ENCODE results near the gene ASB11.

The ASB11 gene

GRCh38 chrX:15344106-15344505 is 28.7 kb upstream of the ASB11 start:
- no peak for TF ChIP-seq CTCF (IDR thresholded peaks at IDR 0.05; ENCODE audit: low read depth, low read length)

DNA sequence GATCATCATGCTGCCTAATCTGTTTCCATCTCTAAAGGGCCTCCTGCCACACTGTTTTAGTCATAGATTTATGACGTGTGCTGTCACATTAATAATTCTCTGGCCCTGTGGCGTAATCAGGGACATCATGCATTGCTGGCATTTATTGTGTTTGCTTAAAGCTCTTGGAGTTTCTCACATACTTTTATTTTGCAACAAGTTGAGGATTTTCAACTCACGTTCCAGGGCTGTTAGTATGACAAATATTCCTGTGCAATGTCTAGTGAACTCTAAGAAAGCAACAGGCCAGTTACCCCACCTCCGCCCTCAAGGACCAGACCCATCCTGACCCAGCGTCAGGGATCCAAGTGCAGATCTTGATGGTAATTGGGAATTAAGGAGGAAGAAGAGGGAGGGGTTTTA is 27.6 kb upstream of the ASB11 start:
- no peak for TF ChIP-seq CTCF (IDR thresholded peaks at IDR 0.05; ENCODE audit: low read depth, low read length)
- no peak overlapping the region for H3K4me3 ChIP-seq (ENCODE audit: low read depth, low read length)

More at GRCh38 chrX:15344106-15344505, 28.7 kb upstream of the ASB11 start:
- H3K4me3 ChIP-seq (ENCODE audit: low read depth, low read length), result no peak overlapping the region

- no peak for TF ChIP-seq CTCF (IDR thresholded peaks at IDR 0.05; ENCODE audit: low read depth, low read length)
These were observed 25.4 kb upstream of the ASB11 start for GRCh38 chrX:15340867-15341266.

GRCh38 chrX:15336023-15336413 is 20.6 kb upstream of the ASB11 start:
- H3K4me3 ChIP-seq (ENCODE audit: low read depth, low read length), result peak overlapping the region; percentile 55
- TF ChIP-seq CTCF (IDR thresholded peaks at IDR 0.05; ENCODE audit: low read depth, low read length), result no peak

More at GRCh38 chrX:15340867-15341266, 25.4 kb upstream of the ASB11 start:
- no peak overlapping the region for H3K4me3 ChIP-seq (ENCODE audit: low read depth, low read length)

DNA sequence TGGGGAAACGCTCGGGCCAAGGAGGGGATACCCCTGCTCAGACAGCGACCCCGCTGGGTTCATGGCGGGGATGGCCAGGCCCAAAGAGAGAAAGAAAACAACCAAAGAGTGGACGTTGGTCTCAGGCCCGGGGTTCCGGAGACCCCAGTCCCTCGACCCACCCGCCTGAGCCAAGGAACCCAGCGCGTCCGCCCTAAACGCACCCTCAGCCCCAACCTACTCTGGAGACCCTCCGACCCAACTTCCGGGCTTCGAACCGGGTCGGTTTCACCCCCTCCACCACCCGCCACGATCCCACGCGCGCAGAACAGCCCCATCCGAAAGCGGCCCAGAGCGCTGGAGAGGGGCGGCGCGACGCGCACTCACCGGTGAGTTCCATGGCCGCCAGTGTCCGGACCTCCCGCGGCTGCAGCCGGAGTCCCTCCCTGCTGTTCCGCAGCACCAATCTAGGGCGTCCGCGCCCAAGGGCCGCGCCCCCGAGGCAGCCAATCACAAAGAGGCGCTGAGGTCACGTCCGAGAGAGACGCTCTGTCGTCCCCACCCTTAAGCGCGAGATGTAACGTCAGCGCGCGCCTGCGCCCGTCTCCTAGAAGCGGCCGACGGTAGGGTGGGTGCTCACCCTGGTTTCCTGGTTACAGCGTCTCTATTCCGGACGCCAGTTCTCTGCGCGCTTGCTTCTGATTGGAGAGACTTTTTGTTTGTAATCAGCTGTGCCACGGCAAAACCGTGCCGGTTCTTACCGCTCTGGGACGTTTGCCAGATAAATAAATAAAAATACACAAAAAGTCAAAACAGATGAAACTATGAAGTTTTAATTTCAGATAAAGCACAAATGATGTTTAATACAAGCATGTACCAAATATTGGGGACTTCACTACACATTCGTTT is 19.9 kb upstream of the ASB11 start, which contains the start of gene PIGA:
Gene PIGA (minus strand): TSS at position 389 of the 888 bp plus-strand sequence. CDS start 3,593 bp downstream, outside the sequence.
- peak within 1 kb of the TSS; percentile 77 for H3K4me3 ChIP-seq (ENCODE audit: low read depth, low read length)
- TF ChIP-seq CTCF (IDR thresholded peaks at IDR 0.05; ENCODE audit: low read depth, low read length), result no peak

- H3K4me3 ChIP-seq (ENCODE audit: low read depth, low read length), result peak overlapping the region; percentile 77
- no peak for TF ChIP-seq CTCF (IDR thresholded peaks at IDR 0.05; ENCODE audit: low read depth, low read length)
These were observed 19.1 kb upstream of the ASB11 start for GRCh38 chrX:15334561-15334960.

DNA sequence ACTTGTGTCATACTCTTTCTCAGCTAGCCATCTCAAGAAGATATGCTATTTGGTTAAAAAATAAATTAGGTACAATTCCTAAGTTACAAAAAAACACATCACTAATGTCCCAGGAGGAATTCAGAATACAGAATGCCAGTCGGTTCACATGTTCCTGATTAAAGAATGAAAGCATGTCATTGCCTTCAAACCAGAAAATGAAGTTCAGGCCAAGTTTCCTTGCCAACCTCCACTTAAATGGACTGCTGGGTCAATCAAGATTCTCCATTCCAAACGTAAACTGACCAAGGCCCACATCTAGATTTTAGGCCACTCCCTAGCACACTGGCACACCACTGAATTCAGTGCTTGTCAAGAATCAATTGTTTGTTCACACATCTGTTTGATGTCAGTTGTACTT is 13.4 kb upstream of the ASB11 start:
- no peak overlapping the region for H3K4me3 ChIP-seq (ENCODE audit: low read depth, low read length)
- TF ChIP-seq CTCF (IDR thresholded peaks at IDR 0.05; ENCODE audit: low read depth, low read length), result no peak
